ENCODE measurements around the gene CCDC136.

CCDC136 gene

DNA sequence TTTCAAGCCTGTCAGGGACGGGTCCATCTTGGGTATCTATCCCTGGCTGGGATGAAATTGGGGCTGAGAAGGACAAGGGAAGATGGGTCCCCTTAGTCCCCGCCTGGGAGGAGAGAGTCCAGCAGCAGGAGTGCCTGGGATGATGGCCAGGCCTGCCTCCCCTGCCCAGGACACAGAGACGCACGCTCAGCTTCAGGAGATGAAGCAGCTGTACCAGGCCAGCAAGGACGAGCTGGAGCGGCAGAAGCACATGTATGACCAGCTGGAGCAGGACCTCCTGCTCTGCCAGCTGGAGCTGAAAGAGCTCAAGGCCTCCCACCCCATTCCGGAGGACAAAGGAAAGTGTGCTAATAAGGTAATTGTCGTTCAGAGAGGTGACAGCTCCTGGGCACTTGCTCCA, 15.4 kb downstream of the CCDC136 start:
- peak in 1 of 3 experiments; percentile 56 for DNase-seq

DNA sequence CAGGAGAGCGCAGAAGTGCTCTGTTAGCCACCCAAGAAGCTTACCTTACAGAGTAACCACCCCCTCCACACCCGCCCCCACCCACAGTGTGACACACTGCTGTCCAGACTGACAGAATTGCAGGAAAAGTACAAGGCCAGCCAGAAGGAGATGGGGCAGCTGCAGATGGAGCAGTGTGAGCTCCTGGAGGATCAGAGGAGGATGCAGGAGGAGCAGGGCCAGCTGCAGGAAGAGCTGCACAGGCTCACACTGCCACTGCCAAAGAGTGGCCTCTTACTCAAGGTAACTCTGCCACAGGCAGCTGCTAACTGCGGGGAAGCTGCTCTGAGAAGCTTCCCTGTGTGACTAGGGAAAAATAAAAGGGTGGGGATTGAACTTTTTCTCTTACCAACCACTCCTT, 17.6 kb downstream of the CCDC136 start:
- DNase-seq: no peak

DNA sequence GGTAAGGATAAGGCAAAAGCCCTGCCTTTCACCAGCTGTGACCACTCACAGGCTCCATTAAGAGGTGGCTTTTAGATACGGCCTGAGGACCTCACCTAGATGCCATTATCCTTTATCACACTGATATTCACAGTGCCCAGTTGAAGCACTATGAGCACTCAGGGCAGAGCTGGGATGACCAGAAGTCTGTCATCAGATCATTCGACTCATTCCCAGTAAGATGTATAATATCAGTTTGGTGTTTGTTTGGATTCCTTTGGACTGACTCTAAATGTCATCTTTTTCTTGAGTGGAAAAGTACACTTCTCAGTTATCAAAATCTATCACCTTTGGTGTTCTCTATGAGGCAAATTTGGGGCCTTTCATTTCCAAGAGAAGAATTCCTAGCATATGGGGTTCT, 18.7 kb downstream of the CCDC136 start:
- no peak for DNase-seq

DNA sequence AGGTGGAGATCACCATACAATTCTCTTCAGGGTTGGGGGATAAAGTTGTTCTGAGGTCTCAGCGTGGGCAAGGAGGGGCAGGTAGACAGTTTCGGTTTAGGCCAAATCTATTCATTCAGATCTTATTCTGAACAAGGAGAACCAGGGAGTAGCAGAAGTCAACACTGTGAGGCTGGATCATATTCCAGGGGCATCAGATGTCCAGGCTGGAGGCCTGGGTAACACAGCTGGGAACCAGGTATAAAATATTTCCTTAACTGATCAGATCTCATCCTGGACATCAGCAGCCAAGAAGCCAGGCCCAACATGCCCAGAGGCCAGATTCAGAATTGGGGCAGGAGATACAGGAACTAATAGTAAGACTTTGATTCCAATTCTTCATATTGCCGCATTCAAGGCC, 19.2 kb downstream of the CCDC136 start:
- DNase-seq: no peak

DNA sequence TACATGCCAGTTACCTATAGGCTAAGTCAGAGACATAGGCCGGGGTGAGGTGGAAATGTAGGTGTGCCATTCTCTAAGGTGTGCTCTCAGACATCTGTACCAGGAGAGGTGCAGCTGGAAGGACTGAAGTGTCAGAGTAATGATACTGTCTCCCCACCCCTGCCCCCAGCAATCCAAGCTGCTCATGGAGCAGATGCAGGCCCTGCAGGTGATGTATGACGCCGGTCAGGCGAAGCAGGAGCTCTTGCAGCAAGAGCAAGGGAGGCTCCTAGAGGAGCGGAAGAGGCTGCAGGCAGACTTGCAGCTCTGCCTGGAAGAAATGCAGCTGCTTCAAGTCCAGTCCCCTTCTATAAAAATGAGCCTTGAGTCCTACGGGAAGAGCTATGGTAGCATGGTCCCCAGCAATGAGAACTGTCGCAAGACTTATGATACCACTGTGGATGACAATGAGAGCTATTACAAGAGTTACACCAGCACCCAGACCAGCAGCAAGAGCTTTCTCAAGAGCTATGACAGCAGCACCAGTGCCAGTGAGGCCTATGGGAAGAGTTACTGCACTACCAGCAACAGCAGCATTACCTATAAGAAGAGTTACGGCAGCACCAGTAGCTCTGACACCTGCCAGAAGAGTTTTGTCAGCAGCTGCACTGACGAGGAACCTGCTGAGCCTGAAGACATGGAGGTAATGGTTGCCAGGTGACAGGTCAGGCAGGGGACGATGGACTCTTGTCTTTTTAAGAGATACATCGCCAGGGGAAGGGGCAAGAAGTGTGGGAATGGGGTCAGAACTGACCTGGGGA, 20.1 kb downstream of the CCDC136 start:
- DNase-seq: peak; percentile 31 to 98 (median 96)

DNA sequence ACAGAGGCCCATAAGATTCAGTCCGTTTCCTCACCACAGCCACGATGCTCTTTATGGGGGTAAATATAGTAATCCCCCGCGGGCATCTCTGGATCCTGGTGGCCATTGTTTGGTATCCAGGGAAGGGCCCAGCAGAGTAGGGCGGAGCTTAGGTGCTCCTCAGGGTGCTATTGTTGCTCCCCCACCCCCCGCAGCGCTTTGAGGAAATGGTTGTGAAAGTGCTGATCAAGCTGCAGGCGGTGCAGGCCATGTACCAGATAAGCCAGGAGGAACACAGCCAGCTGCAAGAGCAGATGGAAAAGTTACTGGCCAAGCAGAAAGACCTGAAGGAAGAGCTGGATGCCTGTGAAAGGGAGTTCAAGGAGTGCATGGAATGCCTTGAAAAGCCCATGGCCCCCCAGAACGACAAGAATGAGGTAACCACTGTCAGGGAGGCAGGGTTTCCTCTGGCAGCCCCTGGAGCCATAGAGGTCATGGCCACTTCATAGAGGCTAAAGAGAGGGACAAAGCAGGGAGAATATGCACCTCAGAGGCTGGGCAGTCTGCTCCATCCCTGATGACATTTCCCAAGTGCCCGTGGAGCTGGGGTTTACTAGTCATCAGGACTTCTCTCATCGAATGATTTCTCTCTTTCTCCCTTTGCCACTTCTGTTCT, 20.9 kb downstream of the CCDC136 start:
- peak; percentile 19 to 99 (median 98) for DNase-seq

DNA sequence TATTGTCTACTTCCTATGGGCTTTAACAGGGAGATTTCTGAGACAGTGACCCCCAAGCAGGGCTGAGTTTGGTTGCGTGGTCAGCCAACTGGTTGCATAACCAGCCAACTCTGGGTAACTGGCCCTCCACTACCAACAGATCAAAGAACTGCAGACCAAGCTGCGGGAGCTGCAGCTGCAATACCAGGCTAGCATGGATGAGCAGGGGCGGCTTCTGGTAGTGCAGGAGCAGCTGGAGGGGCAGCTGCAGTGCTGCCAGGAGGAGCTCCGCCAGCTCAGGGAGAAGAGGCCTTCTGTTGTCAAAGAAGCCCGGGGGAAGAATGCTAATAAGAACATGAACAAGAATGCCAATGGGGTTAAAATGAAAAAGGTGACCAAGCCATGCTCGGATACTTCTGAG, 22.7 kb downstream of the CCDC136 start:
- no peak for DNase-seq

DNA sequence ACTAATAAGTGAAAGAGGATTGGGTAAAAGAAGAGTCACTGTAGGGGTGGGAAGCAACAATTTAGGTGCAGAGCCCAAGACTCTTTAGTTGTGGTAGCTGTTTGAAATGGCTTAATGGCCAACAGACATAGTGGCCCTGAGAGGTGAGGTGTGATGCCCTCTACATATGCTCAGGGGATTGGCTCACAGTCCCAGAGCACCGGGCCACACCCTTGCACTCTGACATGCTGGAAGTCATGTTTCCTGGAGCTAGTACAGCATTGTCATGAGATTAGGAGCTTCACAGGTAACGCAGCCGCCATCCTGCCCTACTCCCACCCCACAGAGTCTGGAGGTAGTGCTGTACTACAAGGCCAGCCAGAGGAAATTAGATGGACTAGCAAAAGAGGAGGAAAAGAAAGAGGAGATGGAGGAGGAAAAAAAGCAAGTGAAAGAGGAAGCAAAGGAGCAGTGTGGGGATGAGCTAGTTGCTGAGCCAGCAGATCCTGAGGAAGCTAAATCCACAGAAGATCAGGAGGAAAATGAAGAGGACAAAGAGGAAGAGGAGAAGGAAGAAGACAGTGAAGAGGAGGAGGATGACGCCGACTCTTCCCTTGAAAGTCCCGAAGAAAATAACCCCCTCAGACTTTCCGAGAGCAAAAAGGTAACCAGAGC, 23.6 kb downstream of the CCDC136 start:
- no peak for DNase-seq

DNA sequence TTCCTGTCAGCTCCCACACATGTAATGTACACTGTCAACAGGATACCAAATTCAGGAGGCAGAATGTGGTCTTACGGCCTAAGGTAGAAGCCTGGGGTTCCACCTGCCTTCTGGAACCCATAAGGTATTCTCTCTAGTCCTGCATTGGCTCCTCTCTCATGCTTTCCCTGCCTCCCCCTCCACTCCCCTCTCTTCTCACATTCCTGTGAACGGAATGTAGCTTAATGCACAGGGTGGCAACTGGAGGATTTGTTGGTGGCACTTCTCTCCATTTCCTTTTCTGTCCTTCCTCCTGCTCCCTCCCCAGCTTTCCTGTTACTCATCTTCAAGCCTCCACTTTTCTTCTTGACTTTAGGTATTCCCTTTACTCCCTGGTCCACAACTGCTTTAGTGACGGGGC, 26.9 kb downstream of the CCDC136 start:
- no peak for DNase-seq

DNA sequence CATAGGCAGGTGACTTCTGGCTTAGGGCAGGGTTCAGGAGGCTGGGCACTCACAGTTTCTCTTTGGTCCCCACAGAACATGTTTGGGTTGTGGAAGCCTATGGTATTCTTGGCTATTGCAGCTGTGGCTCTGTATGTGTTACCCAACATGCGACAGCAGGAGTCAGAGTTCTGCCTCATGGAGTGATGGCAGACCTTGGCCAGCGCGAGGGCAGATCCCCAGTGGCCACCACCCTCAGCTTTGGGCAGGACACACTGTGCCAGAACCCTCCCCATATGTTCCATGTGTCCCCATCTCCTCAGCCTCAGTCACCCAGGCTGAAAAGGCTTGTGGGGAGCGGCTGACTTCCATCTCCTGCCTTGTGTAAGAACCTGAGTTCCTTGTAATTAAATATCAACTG, 30.0 kb downstream of the CCDC136 start:
- DNase-seq: no peak

DNA sequence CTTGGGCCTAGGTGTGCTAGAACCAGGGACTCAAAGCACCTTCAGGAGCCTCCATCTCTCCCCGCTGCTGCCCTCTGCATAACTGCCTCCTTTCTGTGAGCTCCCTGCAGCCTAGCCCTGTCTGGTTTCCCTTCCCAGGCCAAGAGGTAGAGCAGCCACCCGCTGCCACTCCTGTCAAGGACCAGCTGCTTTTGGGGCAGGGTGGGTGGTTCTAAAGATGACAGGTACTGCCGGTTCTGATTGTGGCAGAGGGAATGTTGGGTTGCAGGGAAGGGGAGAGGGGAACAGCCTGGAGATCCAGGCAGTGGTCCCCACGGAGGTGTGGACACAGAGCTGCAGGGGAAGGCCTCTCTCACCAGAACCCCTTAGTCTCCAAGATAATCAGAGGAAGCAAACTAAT, 34.7 kb downstream of the CCDC136 start:
- no peak for DNase-seq

DNA sequence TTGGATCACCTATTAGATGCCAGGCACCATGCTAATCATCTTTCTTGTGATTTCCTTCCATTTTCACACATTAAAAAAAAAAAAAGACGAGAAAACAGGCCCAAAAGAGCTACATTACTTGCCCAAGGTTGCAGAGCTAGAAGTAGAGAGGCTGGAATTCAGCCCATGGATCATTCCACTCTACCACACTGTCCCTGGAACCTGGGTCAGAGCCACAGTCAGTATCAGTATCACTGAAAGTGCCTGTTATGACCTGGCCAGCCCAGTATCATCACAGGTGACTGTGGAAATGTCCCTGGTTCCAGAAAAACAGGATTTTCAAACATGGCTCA, 35.1 kb downstream of the CCDC136 start:
- no peak for DNase-seq

DNA sequence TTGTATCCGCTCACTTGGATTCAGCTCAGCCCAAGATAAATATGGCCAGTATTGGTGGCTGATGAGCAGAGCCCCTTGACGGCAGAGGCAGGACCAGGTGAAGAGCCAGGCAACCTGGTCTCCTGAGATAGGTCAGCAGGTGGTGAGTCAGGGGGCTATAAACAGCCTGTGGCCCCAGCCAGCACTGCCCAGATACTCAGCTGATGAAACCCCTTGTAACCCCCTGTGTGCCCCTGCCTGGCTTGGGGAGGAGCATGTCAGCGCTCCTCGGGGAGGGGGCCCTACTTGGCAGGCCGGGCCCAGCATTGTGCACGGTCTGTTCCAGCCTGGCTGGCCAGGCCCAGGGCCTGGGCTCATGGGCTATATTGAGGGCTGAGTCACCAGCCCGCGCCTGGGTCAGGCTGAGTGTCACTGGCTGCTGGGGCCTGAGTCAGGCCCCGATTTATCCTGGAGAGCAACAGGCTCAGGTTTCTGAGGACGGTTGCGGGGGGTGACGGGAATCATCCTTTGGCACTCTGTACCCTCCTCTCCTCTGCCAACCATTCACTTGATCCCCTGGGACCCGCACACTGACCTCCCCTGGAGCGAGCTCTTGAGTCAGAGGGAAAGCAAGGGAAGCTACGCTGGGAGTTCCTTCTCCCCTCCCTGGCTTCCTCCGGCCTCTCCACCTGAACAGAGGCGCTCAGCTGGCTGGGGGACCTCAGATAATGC, 35.6 kb downstream of the CCDC136 start:
- DNase-seq: no peak

DNA sequence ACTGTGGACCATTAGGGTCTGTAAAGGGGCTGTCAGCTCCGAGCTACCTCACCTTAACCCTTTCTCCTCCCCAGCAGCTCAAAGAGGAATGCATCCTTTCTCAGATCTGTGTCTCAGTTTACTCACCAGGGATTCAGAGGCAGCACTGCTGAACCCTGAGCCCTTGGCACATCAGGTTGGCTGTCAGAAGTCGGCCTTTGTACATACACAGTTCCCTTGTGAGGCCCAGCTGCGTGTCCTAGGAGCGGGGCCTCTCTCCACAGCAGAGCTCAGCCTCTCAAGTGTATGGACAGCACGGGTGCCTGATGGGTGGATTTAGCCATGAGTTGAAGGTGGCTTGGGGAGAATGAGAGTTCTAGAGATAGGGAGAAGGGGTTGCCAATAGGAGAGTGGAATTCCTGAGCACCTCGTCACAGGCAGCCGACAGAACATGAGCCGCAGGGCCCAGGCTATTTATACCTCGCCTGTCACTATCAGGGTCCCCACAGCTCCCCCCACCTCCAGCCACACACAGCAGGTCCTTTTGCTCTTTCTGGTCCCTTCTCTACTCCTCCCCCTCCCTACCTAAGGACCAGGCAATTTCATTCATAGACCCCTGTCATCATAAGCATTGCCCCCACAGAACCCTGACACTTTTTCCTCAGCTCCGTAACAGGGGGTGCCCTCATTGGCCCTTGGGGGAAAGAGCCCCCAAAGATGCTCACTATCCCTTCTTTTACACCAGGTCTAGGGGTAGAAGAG, 36.4 kb downstream of the CCDC136 start:
- DNase-seq: no peak

DNA sequence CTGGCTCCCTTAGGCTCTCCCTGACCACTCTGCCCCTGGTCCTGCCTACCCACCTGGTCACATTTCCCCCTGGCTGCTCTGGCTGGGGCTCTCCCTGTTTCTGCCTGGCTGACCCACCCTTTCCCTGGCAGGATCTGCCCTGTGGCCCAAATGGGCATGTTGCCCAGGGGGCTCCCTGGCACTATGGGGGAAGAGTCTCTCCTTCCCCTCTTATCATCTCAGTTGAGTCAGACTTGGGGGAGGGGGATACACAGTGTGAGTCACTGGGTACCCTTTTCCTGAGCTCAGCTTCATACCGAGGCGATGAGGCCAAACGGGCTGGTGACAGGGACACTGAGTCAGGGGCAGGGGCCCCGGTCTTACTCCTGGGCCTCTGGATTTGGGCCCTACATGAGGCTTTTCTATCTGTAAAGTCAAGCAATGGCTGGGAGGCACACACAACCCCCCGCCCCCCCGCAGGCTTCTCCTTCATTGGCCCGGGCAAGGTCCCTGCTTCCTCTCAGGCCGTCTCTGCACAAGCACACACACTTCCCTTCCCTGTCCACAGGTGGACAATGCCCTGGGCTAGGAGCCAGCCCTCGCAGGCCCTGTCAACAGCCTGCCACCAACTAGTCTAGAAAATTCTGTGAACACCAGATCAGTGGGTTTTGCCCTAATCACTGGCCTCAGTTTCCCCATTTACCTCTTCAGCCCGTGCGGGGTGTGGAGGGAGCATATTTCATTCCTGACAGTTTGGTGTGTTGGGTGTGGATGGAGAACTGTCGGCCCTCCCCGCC, 37.8 kb downstream of the CCDC136 start:
- no peak for DNase-seq

DNA sequence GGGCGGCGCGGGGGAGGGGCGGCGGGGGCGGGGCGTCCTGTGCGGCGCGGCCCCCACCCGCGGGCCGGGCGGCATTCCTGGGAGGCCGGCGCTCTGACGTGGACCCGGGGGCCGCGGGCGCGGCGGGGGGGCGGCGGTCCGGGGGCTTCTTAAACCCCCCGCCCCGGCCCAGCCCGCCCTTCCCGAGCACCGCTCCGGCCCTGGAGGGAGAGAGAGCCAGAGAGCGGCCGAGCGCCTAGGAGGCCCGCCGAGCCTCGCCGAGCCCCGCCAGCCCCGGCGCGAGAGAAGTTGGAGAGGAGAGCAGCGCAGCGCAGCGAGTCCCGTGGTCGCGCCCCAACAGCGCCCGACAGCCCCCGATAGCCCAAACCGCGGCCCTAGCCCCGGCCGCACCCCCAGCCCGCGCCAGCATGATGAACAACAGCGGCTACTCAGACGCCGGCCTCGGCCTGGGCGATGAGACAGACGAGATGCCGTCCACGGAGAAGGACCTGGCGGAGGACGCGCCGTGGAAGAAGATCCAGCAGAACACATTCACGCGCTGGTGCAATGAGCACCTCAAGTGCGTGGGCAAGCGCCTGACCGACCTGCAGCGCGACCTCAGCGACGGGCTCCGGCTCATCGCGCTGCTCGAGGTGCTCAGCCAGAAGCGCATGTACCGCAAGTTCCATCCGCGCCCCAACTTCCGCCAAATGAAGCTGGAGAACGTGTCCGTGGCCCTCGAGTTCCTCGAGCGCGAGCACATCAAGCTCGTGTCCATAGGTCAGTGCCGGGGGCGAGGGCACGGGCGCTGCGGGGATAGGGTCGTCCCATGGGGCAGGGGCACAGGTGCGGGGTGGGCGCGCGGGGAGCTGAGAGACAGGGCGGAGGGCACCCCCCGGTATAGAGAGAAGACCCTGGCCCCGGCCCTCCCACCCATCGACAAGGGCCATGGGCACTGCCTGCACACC, 38.7 kb downstream of the CCDC136 start, which contains the start of gene FLNC:
Gene FLNC, plus strand, starts transcription at position 176 of the 947 bp plus-strand sequence. Its CDS starts 232 bp downstream, at position 408.
- DNase-seq: no peak

DNA sequence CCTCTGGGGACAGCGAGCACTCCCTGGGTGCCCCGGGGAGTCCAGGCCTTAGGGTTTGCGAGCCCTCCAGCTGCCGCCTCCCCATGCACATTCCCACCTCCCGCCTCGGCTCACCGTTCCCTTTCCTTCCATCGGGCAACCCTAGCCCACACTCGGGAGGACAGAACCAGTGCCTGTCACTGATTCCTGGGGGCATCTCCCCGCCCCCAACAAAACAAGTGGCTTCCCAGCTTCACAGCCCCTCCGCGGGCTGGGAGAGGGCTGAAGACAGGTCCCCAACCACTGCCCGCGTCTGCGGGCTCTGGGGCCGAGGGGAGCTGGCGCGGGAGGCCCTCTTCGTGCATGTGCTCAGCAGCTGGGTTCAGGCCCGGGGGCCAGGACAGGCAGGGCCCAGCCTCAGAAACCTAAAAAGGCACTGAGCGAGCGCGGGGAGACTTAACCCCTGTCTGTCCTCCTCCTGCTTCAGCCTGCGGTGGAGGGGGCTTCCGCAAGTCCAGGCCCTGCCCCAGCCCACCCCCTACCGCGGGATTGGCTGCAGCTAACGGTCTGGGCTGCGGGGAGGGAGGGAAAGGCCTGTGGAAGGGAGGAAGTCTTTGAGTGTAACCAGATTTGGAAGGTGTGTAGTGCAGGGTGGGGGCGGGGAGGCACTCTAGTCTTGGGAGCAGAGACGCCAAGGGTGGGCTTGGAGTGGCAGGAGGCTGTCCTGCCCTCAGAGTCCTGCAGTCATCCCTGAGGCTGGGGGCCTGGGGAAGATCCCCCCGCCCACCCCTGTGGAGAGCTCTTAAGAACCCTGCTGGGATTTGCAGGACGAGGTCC, 39.6 kb downstream of the CCDC136 start:
- DNase-seq: peak in 1 of 3 experiments; percentile 26

DNA sequence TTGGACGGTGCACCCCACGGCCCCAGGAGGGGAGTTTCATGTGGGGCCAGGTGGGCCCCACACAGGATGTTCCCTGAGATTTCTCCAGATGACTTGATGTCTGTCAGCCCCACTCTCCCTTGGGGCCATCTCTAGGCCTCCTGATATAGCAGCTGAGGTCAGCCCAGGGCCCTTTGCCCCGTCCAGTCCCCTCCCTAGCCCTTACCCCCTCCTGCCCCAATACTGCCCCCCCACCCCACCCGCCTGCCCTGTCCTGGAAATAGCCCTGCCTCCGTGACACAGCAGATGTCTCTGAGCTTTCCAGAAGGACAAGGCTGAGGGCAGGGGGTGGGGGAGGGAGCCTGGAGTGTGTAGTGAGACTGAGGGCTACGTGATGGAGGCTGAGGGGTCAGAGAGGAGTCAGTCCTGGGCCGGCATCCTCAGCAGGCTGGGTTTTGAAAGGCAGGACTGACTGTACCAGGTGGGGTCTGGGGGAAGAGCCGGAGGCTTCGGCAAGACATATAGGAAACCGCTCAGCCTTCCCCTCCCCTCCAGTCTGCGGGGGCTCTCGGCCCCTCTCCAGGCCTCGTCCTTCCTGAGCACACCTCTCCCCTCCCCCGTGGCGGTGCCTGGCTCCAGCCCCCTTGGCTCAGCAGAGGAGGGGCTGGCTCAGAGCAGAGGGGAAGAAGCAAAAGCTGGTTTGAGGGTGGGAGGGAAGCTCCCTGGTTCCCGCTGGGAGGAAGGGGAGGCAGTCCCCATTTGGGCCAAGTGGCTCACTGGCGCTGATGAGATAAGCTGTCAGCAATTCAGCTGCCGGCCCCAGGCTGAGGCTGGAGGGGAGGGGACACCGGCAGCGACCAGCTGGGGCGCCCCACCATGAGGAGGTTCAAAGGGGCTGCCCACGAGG, 40.5 kb downstream of the CCDC136 start:
- peak in 2 of 3 experiments; percentile 55 to 78 for DNase-seq

DNA sequence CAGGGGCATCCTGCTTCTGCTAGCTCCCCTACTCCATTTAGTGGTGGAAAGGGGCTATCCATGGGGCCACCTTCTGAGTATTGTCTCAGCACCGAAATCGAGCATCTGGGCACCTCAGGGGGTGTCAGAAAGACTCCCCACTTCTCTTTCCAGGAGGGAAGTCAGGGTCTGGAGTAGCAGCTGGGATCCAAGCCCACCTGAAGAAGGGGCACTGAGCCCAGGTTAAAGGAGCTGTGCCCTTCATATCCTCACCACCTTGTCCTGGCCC, 41.0 kb downstream of the CCDC136 start:
- DNase-seq: no peak

All from NCI-H1417 (cell line).